ENCODE data around the gene BOK. TPM values are rescaled to one million over a fixed set of nuclear protein-coding genes. Genes with fewer than 3 reads are reported as not detected.

BOK gene
- total and polyA plus RNA-seq, 3 donors from 2014 or later, result 20.2 to 62.7 (median 52.0) TPM

DNA sequence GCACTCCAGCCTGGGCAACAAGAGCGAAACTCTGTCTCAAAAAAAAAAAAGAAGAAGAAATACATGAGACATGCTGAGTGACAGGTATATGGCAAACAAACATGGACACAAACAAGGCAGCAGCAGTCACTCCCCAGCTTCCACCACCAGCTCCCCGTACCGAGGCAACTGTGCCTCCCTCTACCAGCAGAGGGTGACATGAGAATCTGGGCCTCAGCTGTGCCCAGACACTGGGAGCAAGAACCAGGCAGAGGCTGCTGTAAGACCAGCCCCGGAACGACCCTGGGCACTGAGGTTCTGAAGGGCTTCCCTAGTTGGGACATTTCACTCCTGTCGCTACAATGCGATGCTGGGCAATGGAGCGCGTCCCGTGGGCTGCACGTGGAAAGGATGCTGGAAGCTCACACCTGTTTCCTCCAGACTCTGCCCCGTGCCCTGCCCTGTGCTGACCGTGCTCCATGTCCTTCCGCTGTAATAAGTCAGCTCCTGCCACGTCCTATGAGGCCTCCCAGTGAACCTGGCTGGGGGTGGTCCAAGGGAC lies 37.1 kb downstream of the BOK start:
- 86 to 94% methylated on average over 15 of the region's 15 CpGs for WGBS, 2 donors
- Histone ChIP-seq H3K27me3 (no peaks in the 10 kb centered on the region), H3K4me1 (no peaks in the 10 kb centered on the region), H3K36me3 (ENCODE audit: low read depth, missing control alignments) (no peaks in the 10 kb centered on the region), H3K27ac (no peak overlapping the region), H3K9me3 (no peaks in the 10 kb centered on the region), H3K4me3 (no peak overlapping the region)
- intact Hi-C loops (cut with DNase I; ENCODE audit: low total_unique reads), result no loop called here
- TF ChIP-seq POLR2A (IDR thresholded peaks at IDR 0.05), result no peak
- TF ChIP-seq, protein P1, sequence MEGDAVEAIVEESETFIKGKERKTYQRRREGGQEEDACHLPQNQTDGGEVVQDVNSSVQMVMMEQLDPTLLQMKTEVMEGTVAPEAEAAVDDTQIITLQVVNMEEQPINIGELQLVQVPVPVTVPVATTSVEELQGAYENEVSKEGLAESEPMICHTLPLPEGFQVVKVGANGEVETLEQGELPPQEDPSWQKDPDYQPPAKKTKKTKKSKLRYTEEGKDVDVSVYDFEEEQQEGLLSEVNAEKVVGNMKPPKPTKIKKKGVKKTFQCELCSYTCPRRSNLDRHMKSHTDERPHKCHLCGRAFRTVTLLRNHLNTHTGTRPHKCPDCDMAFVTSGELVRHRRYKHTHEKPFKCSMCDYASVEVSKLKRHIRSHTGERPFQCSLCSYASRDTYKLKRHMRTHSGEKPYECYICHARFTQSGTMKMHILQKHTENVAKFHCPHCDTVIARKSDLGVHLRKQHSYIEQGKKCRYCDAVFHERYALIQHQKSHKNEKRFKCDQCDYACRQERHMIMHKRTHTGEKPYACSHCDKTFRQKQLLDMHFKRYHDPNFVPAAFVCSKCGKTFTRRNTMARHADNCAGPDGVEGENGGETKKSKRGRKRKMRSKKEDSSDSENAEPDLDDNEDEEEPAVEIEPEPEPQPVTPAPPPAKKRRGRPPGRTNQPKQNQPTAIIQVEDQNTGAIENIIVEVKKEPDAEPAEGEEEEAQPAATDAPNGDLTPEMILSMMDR (IDR thresholded peaks at IDR 0.05), result peak in 1 of 3 experiments; percentile 9
- no peak for DNase-seq

DNA sequence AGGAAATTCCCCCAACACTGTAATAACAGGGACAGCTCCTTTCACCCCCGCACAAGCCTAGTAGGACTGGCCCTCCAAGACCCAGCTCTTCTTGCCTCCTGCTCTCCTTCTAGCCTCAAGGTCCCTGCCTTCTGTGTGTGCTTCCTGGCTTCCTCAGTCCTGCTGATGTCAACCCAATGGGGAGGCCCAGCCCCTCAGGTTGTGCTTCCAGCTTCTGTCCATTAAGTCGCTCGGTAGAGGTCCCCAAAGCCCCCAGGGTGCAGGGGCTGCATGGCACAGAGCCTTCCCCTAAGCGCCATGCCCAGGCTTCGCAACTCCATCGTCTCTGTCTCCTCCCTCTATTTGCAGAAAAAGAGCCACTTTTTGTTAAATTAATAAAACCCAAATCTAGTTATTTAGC lies 39.0 kb downstream of the BOK start:
- no peak for DNase-seq

DNA sequence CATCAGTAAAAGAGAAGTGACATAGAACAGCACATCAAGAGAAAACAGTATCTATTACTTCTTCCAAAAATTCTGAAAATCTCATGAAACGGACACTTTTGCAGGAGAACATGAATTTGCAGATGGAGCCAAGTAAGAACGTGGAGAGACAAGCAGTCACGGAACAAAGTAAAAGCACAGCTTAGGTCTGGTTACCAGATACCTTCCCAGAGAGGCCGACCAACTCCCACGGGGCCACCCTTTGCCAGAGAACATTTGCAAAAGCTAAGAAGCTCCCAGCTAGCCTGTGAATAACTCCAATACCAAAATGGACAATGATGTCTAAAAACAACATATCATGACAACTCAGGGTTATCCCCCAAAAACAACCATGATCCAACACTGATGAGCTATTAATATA lies 39.5 kb downstream of the BOK start:
- intact Hi-C loops (cut with DNase I; ENCODE audit: low total_unique reads), result no loop called here
- Histone ChIP-seq H3K4me1 (no peaks in the 10 kb centered on the region), H3K4me3 (no peak overlapping the region), H3K27ac (no peak overlapping the region), H3K36me3 (ENCODE audit: low read depth, missing control alignments) (no peaks in the 10 kb centered on the region), H3K27me3 (no peaks in the 10 kb centered on the region), H3K9me3 (no peaks in the 10 kb centered on the region)
- TF ChIP-seq POLR2A (IDR thresholded peaks at IDR 0.05), result no peak
- TF ChIP-seq, protein P1 (IDR thresholded peaks at IDR 0.05), result no peak
- DNase-seq, result peak; percentile 54
- 41 to 42% methylated on average over 5 of the region's 5 CpGs for WGBS, 2 donors

More for the DNA sequence above, 39.0 kb downstream of the BOK start:
- Histone ChIP-seq H3K4me1 (no peaks in the 10 kb centered on the region), H3K36me3 (ENCODE audit: low read depth, missing control alignments) (no peaks in the 10 kb centered on the region), H3K9me3 (no peaks in the 10 kb centered on the region), H3K27me3 (no peaks in the 10 kb centered on the region), H3K4me3 (no peak overlapping the region), H3K27ac (no peak overlapping the region)
- TF ChIP-seq, protein P1 (IDR thresholded peaks at IDR 0.05), result no peak
- TF ChIP-seq POLR2A (IDR thresholded peaks at IDR 0.05), result no peak
- WGBS, 2 donors, result 89% methylated on average over 6 of the region's 6 CpGs
- intact Hi-C loops (cut with DNase I; ENCODE audit: low total_unique reads), result no loop called here

DNA sequence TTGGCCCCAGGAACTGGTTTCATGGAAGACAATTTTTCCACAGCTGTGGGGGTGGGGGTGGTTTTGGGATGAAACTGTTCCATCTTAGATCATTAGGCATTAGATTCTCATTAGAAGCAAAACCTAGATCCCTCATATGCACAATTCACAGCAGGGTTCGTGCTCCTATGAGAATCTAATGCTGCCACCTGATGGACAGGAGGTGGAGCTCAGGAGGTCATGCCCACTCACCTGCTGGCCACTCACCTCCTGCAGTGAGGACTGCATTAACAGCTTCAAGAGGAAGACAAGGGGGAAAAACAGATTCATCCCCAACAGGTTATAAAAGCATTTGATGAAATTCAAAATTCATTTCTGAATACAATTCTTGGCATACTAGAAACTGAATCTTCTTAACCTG lies 39.9 kb downstream of the BOK start:
- H3K9me3 ChIP-seq, result no peaks in the 10 kb centered on the region
- 57 to 63% methylated on average over 1 of the region's 1 CpG for WGBS, 2 donors
- no peaks in the 10 kb centered on the region for H3K36me3 ChIP-seq (ENCODE audit: low read depth, missing control alignments)
- TF ChIP-seq POLR2A (IDR thresholded peaks at IDR 0.05), result no peak
- TF ChIP-seq, protein P1 (IDR thresholded peaks at IDR 0.05), result peak in 1 of 3 experiments; percentile 14
- no peaks in the 10 kb centered on the region for H3K27me3 ChIP-seq
- no peaks in the 10 kb centered on the region for H3K4me1 ChIP-seq
- no peak overlapping the region for H3K27ac ChIP-seq
- DNase-seq, result no peak
- intact Hi-C loops (cut with DNase I; ENCODE audit: low total_unique reads), result no loop called here
- no peak overlapping the region for H3K4me3 ChIP-seq

DNA sequence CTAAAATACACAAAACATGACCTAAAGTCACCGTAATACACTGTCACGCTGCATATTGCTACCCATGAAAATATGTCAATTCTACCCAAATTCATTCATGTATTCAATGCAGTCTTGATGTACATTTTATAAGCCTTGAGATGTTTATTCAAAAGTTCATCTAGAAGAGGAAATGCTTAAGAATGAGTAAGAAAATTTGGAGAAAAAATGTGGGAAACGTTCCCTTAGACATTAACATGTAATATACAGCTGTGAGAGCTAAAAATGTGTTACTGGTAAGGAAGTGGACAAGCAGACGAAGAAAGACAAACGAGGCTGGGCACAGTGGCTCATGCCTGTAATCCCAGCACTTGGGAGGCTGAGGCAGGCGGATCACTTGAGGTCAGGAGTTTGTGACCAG lies 41.1 kb downstream of the BOK start:
- H3K27ac ChIP-seq, result no peak overlapping the region
- intact Hi-C loops (cut with DNase I; ENCODE audit: low total_unique reads), result no loop called here
- no peak overlapping the region for H3K4me3 ChIP-seq
- no peaks in the 10 kb centered on the region for H3K36me3 ChIP-seq (ENCODE audit: low read depth, missing control alignments)
- 85 to 89% methylated on average over 6 of the region's 6 CpGs for WGBS, 2 donors
- H3K4me1 ChIP-seq, result no peaks in the 10 kb centered on the region
- TF ChIP-seq, protein P1 (IDR thresholded peaks at IDR 0.05), result no peak
- no peak for TF ChIP-seq POLR2A (IDR thresholded peaks at IDR 0.05)
- no peaks in the 10 kb centered on the region for H3K27me3 ChIP-seq
- DNase-seq, result no peak
- H3K9me3 ChIP-seq, result no peaks in the 10 kb centered on the region
